ENCODE data around the gene CLK4. TPM values are rescaled to one million over a fixed set of nuclear protein-coding genes. Genes with fewer than 3 reads are reported as not detected.

The CLK4 gene
- total RNA-seq = 10 to 100 TPM; 55.1 to 61.7 TPM
- 29.3 TPM for polyA plus RNA-seq (ENCODE audit: insufficient read depth, low read depth, low replicate concordance)
- long read RNA-seq, donor 1, partial matches to known transcripts = 0 of 4 reads
- long read RNA-seq, donor 1, other reads (novel, unspliced or antisense) = 0 of 4 reads
- long read RNA-seq, donor 2, partial matches to known transcripts = 0 of 5 reads
- long read RNA-seq, donor 2, other reads (novel, unspliced or antisense) = 0 of 5 reads

- Histone ChIP-seq H3K9me3 (no peaks in the 10 kb centered on the region), H3K4me3 (peak within 1 kb of the TSS; percentile 94 to 100), H3K27ac (peak within 1 kb of the TSS; percentile 97 to 98), H3K4me1 (peaks cover 13% of the 10 kb centered on the region), H3K27me3 (no peaks in the 10 kb centered on the region), H3K36me3 (ENCODE audit: low read depth, missing control alignments) (no peaks in the 10 kb centered on the region)
- peak; percentile 97 for DNase-seq
- intact Hi-C loops (cut with DNase I; ENCODE audit: low total_unique reads) = no loop called here
- TF ChIP-seq, protein P1, sequence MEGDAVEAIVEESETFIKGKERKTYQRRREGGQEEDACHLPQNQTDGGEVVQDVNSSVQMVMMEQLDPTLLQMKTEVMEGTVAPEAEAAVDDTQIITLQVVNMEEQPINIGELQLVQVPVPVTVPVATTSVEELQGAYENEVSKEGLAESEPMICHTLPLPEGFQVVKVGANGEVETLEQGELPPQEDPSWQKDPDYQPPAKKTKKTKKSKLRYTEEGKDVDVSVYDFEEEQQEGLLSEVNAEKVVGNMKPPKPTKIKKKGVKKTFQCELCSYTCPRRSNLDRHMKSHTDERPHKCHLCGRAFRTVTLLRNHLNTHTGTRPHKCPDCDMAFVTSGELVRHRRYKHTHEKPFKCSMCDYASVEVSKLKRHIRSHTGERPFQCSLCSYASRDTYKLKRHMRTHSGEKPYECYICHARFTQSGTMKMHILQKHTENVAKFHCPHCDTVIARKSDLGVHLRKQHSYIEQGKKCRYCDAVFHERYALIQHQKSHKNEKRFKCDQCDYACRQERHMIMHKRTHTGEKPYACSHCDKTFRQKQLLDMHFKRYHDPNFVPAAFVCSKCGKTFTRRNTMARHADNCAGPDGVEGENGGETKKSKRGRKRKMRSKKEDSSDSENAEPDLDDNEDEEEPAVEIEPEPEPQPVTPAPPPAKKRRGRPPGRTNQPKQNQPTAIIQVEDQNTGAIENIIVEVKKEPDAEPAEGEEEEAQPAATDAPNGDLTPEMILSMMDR (IDR thresholded peaks at IDR 0.05) = no peak
- peak; percentile 46 for TF ChIP-seq POLR2A (IDR thresholded peaks at IDR 0.05)
- 0% methylated on average over 14 to 60 of the region's 79 CpGs for WGBS, 2 donors
Observed at GRCh38 chr5:178626484-178627258, at the start of gene CLK4. CLK4 (minus strand) TSS chr5:178627050; CDS start chr5:178623416, 3,634 bp downstream.

DNA sequence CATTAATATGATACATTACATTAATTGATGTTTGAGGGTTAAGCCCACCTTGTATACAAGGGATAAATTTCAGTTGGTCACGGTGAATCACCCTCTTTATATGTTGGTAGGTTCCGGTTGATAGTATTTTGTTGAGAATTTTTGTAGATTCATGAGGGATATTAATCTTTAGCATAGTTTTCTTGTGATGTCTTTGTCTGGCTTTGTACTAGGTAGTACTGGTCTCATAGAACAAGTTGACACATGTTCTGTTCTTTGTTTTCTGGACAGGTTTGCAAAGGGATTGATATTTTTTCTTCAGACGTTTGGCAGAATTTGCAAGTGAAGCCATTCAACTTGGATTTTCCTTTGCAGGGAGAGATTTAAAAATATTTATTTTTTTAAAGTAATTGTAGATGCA, 49.1 kb upstream of the CLK4 start:
- TF ChIP-seq, protein P1 (IDR thresholded peaks at IDR 0.05) = no peak
- no peaks in the 10 kb centered on the region for H3K9me3 ChIP-seq
- no peak overlapping the region for H3K27ac ChIP-seq
- H3K27me3 ChIP-seq = no peaks in the 10 kb centered on the region
- WGBS, 2 donors = 80 to 91% methylated on average over 3 of the region's 3 CpGs
- H3K36me3 ChIP-seq (ENCODE audit: low read depth, missing control alignments) = no peaks in the 10 kb centered on the region
- H3K4me1 ChIP-seq = no peaks in the 10 kb centered on the region
- DNase-seq = no peak
- intact Hi-C loops (cut with DNase I; ENCODE audit: low total_unique reads) = no loop called here
- H3K4me3 ChIP-seq = no peak overlapping the region

DNA sequence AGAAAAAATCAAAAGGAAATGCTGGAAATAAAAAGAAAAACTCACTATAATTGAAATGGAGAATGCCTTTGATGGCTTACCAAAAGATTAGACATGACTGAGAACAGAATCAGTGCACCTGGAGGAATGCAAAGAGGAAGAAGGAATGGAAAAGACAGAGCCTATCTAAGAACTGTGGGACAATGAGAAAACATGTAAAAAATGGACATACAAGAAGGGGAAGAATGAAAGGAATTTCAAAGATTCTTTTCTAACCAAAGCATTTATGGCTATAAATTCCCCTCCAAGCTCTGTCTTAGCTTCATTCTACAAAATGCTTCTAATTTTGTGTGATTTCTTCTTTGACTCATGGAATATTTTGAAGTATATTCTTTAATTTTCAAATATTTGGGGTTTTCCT, 47.5 kb upstream of the CLK4 start:
- no peaks in the 10 kb centered on the region for H3K36me3 ChIP-seq (ENCODE audit: low read depth, missing control alignments)
- no peaks in the 10 kb centered on the region for H3K27me3 ChIP-seq
- H3K9me3 ChIP-seq = no peaks in the 10 kb centered on the region
- no peak overlapping the region for H3K27ac ChIP-seq
- TF ChIP-seq, protein P1 (IDR thresholded peaks at IDR 0.05) = no peak
- TF ChIP-seq POLR2A (IDR thresholded peaks at IDR 0.05) = no peak
- no peak for DNase-seq
- intact Hi-C loops (cut with DNase I; ENCODE audit: low total_unique reads) = no loop called here
- H3K4me3 ChIP-seq = no peak overlapping the region
- H3K4me1 ChIP-seq = no peaks in the 10 kb centered on the region

DNA sequence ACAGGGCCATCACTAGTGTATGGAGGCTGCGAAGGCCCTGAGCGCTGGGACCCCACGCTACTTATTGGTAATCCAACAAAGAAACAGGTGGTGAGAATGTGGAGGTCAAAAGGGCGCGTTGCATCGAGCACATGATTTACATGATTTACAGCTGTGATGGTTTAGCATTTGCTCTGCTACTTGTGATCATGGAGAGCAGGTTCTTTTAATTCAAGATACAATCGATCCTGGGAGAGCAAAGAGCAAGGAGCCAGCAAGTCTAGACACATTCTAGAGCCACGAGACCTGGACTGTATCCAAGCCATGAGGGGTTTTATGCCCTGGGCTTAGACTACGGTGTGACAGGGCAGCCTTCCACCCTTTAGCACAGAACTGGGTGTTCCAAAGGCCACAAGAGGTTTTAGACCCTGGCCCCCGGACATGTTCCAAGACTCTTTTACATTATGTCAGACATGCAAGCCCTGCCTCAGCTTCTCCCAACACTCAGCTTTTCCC, 47.0 kb upstream of the CLK4 start:
- H3K27ac ChIP-seq = no peak overlapping the region
- H3K9me3 ChIP-seq = no peaks in the 10 kb centered on the region
- 72 to 73% methylated on average over 10 of the region's 10 CpGs for WGBS, 2 donors
- intact Hi-C loops (cut with DNase I; ENCODE audit: low total_unique reads) = no loop called here
- TF ChIP-seq, protein P1 (IDR thresholded peaks at IDR 0.05) = no peak
- no peak for TF ChIP-seq POLR2A (IDR thresholded peaks at IDR 0.05)
- no peaks in the 10 kb centered on the region for H3K4me1 ChIP-seq
- DNase-seq = no peak
- H3K4me3 ChIP-seq = no peak overlapping the region
- no peaks in the 10 kb centered on the region for H3K36me3 ChIP-seq (ENCODE audit: low read depth, missing control alignments)
- no peaks in the 10 kb centered on the region for H3K27me3 ChIP-seq
